K562 (cell line): Measurements from ENCODE around the gene TDRD10. TPM values are rescaled to one million over a fixed set of nuclear protein-coding genes. Genes with fewer than 3 reads are reported as not detected.

Experiments used
- ARHGAP35 ChIP-seq: fragments of 450-650 bp; IDR thresholded peaks from 2 replicates; pipeline ENCODE4 v1.6.1; 2018; ENCODE audit not compliant: partially characterized antibody
- ARNT ChIP-seq, 2 experiments: fragments of 450-650 bp; IDR thresholded peaks; 2 replicates each; pipeline ENCODE4 v1.6.1; 2016; ENCODE audit warnings: mild to moderate bottlenecking in 1 of 2
- CBX3 ChIP-seq, 2 experiments: IDR thresholded peaks; 1 replicate in 1 of 2; 2 replicates in 1 of 2; pipeline ENCODE4 v1.6.1; 2012; ENCODE audit warnings: inconsistent platforms in 2 of 2, low read length in 2 of 2, borderline replicate concordance in 1 of 2, control low read depth in 1 of 2
- CBX8 ChIP-seq: fragments of 200-600 bp; sonication (generic); IDR thresholded peaks from 2 replicates; pipeline ENCODE4 v1.6.1; 2012; ENCODE audit warnings: borderline replicate concordance, mixed run types, low read depth, mild to moderate bottlenecking, moderate library complexity, mixed read lengths, low read length, control low read depth, inconsistent platforms; ENCODE audit not compliant: poor library complexity, severe bottlenecking; ENCODE audit errors: extremely low read depth
- COPS2 ChIP-seq: fragments of 450-650 bp; conservative IDR thresholded peaks from 2 replicates; pipeline ENCODE4 v1.6.1; 2016; ENCODE audit warnings: mild to moderate bottlenecking, moderate library complexity
- CREM ChIP-seq: IDR thresholded peaks from 2 replicates; pipeline ENCODE4 v1.6.1; 2014; ENCODE audit warnings: antibody characterized with exemption, low read depth
- EP300 ChIP-seq: IDR thresholded peaks from 2 replicates; pipeline ENCODE4 v1.6.1; 2012; ENCODE audit warnings: low read length, improper control_type of control experiment
- ERF ChIP-seq: fragments of 450-650 bp; formaldehyde crosslinking; IDR thresholded peaks from 2 replicates; pipeline ENCODE4 v1.4.0; 2020; ENCODE audit warnings: mild to moderate bottlenecking, mixed read lengths
- ETV5 ChIP-seq: sonication (generic); formaldehyde crosslinking; IDR thresholded peaks from 2 replicates; pipeline ENCODE4 v1.4.0; 2020; ENCODE audit warnings: low read depth, mild to moderate bottlenecking, missing genetic modification reagents
- FOXA1 ChIP-seq: fragments of 450-650 bp; IDR thresholded peaks from 2 replicates; pipeline ENCODE4 v1.6.1; 2016; ENCODE audit warnings: mild to moderate bottlenecking, borderline replicate concordance
- KAT2B ChIP-seq: IDR thresholded peaks from one replicate; pipeline ENCODE4 v1.6.1; 2012; ENCODE audit warnings: low read depth, mild to moderate bottlenecking, control low read depth, inconsistent platforms, low read length, moderate library complexity
- KDM1A ChIP-seq, 2 experiments: fragments of 450-650 bp; IDR thresholded peaks; 2 replicates each; pipeline ENCODE4 v1.6.1; 2016; ENCODE audit warnings: mild to moderate bottlenecking in 2 of 2
- KLF1 ChIP-seq: fragments of 450-650 bp; IDR thresholded peaks from 2 replicates; pipeline ENCODE4 v1.6.1; 2016; ENCODE audit warnings: missing genetic modification characterization, missing compliant biosample characterization
- L3MBTL2 ChIP-seq: fragments of 450-650 bp; IDR thresholded peaks from 2 replicates; pipeline ENCODE4 v1.6.1; 2016; ENCODE audit warnings: mild to moderate bottlenecking, moderate library complexity
- MAZ ChIP-seq, 2 experiments: fragments of 450-650 bp in 1 of 2; sonication (generic) in 1 of 2; formaldehyde crosslinking; IDR thresholded peaks in 1 of 2; conservative IDR thresholded peaks in 1 of 2; 2 replicates each; pipeline versions ENCODE4 v1.4.0 to v1.5.0; 2020; ENCODE audit warnings: mild to moderate bottlenecking in 1 of 2, missing genetic modification reagents in 1 of 2
- MYC ChIP-seq, 2 experiments: fragments of 250-450 bp in 1 of 2; sonication (Bioruptor Pico) in 1 of 2; IDR thresholded peaks; 2 replicates each; pipeline versions ENCODE4 v1.5.1 to v1.6.1; 2012 to 2021; ENCODE audit warnings: low read depth in 2 of 2, borderline replicate concordance in 1 of 2, improper control_type of control experiment in 1 of 2, low read length in 1 of 2, mild to moderate bottlenecking in 1 of 2, moderate library complexity in 1 of 2
- NFIC ChIP-seq: fragments of 450-650 bp; IDR thresholded peaks from 2 replicates; pipeline ENCODE4 v1.6.1; 2017; ENCODE audit warnings: mild to moderate bottlenecking, inconsistent platforms
- PHB2 ChIP-seq: fragments of 450-650 bp; IDR thresholded peaks from 2 replicates; pipeline ENCODE4 v1.6.1; 2017; ENCODE audit warnings: low read depth
- PPARD ChIP-seq: fragments of 250-450 bp; sonication (Bioruptor Pico); IDR thresholded peaks from 2 replicates; pipeline ENCODE4 v1.8.0; 2022; ENCODE audit warnings: inconsistent platforms, mild to moderate bottlenecking, moderate library complexity
- RAD21 ChIP-seq, 2 experiments: fragments of 250-450 bp in 1 of 2; fragments of 450-650 bp in 1 of 2; sonication (Bioruptor Pico) in 1 of 2; formaldehyde crosslinking in 1 of 2; IDR thresholded peaks in 1 of 2; conservative IDR thresholded peaks in 1 of 2; 2 replicates each; pipeline versions ENCODE4 v1.4.0 to v1.8.0; 2020 to 2022; ENCODE audit warnings: mild to moderate bottlenecking in 2 of 2, moderate library complexity in 1 of 2
- STAT5A ChIP-seq: IDR thresholded peaks from 2 replicates; pipeline ENCODE4 v1.6.1; 2012; ENCODE audit warnings: low read length, inconsistent platforms, borderline replicate concordance
- TCF7 ChIP-seq: sonication (generic); IDR thresholded peaks from 2 replicates; pipeline ENCODE4 v1.6.1; 2016; ENCODE audit warnings: antibody characterized with exemption, borderline replicate concordance
- ZNF175 ChIP-seq: fragments of 200-800 bp; sonication (Bioruptor generic); IDR thresholded peaks from 2 replicates; pipeline ENCODE4 v1.6.1; 2016; ENCODE audit warnings: low read depth, mild to moderate bottlenecking, missing genetic modification characterization, missing compliant biosample characterization
- ZNF707 ChIP-seq: fragments of 250-450 bp; sonication (Bioruptor Pico); conservative IDR thresholded peaks from 2 replicates; pipeline ENCODE4 v1.8.0; 2022; ENCODE audit warnings: inconsistent platforms, mild to moderate bottlenecking, moderate library complexity
- ZNF766 ChIP-seq: fragments of 200-800 bp; sonication (Bioruptor generic); conservative IDR thresholded peaks from 2 replicates; pipeline ENCODE4 v1.6.1; 2016; ENCODE audit warnings: missing genetic modification characterization, missing compliant biosample characterization
- polyA plus RNA-seq, 8 experiments: library from polyadenylated mRNA; depleted of rRNA in 4 of 8; stranded (reverse) in 5 of 8; unstranded in 3 of 8; fragments of >200 nt; fragmentation: Nextera tagmentation in 2 of 8; fragmentation: Illumina TruSeq in 1 of 8; extraction: Ambion mirVana in 2 of 8; extraction: Trizol in 1 of 8; gene quantifications; 2 replicates each; pipeline versions ENCODE4 v1.2.1 to v1.2.3, GENCODE V29; 2011 to 2014; ENCODE audit warnings: inconsistent platforms in 1 of 8, missing spikeins in 1 of 8
- total RNA-seq, 7 experiments: library from RNA; depleted of rRNA in 6 of 7; stranded (reverse); fragments of >200 nt in 6 of 7; fragmentation: Illumina TruSeq in 2 of 7; extraction: Trizol in 2 of 7; gene quantifications; 2 replicates each; pipeline versions ENCODE4 v1.2.1 to v1.2.3, GENCODE V29; 2011 to 2021; ENCODE audit warnings: low replicate concordance in 1 of 7
- TF ChIP-seq, protein P1 (sequence below): fragments of 450-650 bp; IDR thresholded peaks from 2 replicates; pipeline ENCODE4 v1.6.1; 2016; ENCODE audit warnings: missing biosample characterization, missing genetic modification characterization
- TF ChIP-seq, protein P2 (sequence below): fragments of 450-650 bp; formaldehyde crosslinking; conservative IDR thresholded peaks from 2 replicates; pipeline ENCODE4 v1.4.0; 2022; ENCODE audit warnings: mild to moderate bottlenecking, missing genetic modification characterization

Gene TDRD10
- total and polyA plus RNA-seq, 9 of the 15 experiments (the other 6 are each of a cell fraction or from before 2014, with no cell fraction given) = not detected

DNA sequence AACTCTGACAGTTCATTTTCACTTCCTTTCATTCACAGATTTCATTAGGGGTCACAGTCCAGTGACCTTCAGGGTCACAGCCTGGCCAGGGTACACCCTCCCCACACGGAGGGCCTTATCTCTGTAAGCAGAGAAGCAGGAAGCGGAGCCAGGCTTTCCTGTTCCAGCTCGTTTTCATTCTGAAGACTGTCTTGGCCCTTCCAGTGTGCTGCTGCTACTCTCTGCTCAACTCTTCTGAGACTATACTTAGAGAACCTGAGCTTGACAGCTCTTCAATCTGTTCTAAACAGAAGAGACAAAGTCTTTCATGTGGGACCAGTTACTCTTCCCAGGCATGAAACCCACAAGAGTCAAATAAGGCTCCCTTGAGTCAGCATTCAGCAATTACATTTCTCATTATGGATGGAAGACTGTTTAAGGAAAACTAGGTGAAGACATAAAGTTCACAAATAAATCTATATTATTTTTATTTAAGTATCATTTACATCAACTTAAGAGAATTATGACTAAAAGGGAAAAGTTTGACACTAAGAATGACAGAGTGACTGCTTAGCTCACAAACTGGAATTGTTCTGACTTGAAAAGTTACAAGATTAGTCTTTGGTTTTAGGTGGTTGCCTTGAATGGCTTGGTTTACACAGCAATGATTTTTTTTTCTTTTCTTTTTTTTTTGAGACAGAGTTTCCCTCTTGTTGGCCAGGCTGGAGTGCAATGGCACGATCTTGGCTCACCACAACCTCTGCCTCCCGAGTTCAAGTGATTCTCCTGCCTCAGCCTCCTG, 4.8 kb upstream of the TDRD10 start (continued):
- TF ChIP-seq CREM (0 out of 2 replicates have a peak, but pooled peaks have one; percentile 25), COPS2 (no peak), L3MBTL2 (no peak), CBX3 (IDR thresholded peaks at IDR 0.05; ENCODE audit: borderline replicate concordance in 1 of 2, low read length in 2 of 2) (no peak), KAT2B (no peak), PPARD (CRISPR knock-in tag) (no peak), ZNF766 (CRISPR knock-in tag) (peak; percentile 49; the same call in 1 of the 2 replicates), KLF1 (tag) (no peak), NFIC (peak; percentile 61), ERF (CRISPR knock-in tag) (0 out of 2 replicates have a peak, but pooled peaks have one; percentile 48), ZNF707 (CRISPR knock-in tag) (no peak), TCF7 (0 out of 2 replicates have a peak, but pooled peaks have one; percentile 72), RAD21 (CRISPR knock-in tag; conservative IDR thresholded peaks at IDR 0.05 in 1 of 2, IDR thresholded peaks at IDR 0.05 in 1 of 2) (0 out of 4 replicates have a peak, but pooled peaks of 1 of the 2 experiments have one; percentile 14), KDM1A (IDR thresholded peaks at IDR 0.05) (peak; percentile 97 to 98), MYC (IDR thresholded peaks at IDR 0.05; ENCODE audit: low read depth, low read length) (peak; percentile 34; the same call in 1 of the 2 replicates), MYC (CRISPR knock-in tag; IDR thresholded peaks at IDR 0.05; ENCODE audit: borderline replicate concordance, low read depth) (no peak), ZNF175 (peak; percentile 59; the same call in 1 of the 2 replicates), STAT5A (peak; percentile 56), PHB2 (no peak), ARHGAP35 (no peak), FOXA1 (no peak), CBX8 (no peak), EP300 (peak; percentile 84), MAZ (CRISPR knock-in tag; conservative IDR thresholded peaks at IDR 0.05 in 1 of 2, IDR thresholded peaks at IDR 0.05 in 1 of 2) (peak; percentile 27 to 64; a peak in 2 of 4 replicates), ETV5 (peak; percentile 83), ARNT (IDR thresholded peaks at IDR 0.05) (peak in 1 of 2 experiments; percentile 31; a peak in 1 of 4 replicates)
- TF ChIP-seq, protein P1, sequence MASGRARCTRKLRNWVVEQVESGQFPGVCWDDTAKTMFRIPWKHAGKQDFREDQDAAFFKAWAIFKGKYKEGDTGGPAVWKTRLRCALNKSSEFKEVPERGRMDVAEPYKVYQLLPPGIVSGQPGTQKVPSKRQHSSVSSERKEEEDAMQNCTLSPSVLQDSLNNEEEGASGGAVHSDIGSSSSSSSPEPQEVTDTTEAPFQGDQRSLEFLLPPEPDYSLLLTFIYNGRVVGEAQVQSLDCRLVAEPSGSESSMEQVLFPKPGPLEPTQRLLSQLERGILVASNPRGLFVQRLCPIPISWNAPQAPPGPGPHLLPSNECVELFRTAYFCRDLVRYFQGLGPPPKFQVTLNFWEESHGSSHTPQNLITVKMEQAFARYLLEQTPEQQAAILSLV (tag) = no peak
- TF ChIP-seq, protein P2, sequence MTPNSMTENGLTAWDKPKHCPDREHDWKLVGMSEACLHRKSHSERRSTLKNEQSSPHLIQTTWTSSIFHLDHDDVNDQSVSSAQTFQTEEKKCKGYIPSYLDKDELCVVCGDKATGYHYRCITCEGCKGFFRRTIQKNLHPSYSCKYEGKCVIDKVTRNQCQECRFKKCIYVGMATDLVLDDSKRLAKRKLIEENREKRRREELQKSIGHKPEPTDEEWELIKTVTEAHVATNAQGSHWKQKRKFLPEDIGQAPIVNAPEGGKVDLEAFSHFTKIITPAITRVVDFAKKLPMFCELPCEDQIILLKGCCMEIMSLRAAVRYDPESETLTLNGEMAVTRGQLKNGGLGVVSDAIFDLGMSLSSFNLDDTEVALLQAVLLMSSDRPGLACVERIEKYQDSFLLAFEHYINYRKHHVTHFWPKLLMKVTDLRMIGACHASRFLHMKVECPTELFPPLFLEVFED (CRISPR knock-in tag) = no peak
